Gastrocnemius medialis (tissue), 4 donors: ENCODE measurements around the gene MYRIP.

Source experiments
- CTCF ChIP-seq, 5 experiments: fragments of 450-650 bp in 3 of 5; fragments of 200-600 bp in 2 of 5; sonication (generic) in 2 of 5; IDR thresholded peaks in 4 of 5; conservative IDR thresholded peaks in 1 of 5; 1 replicate in 4 of 5; 2 replicates in 1 of 5; pipeline ENCODE4 v1.5.1; 2016 to 2019; ENCODE audit warnings: antibody characterized with exemption in 5 of 5, mild to moderate bottlenecking in 3 of 5, moderate library complexity in 3 of 5
- POLR2A ChIP-seq, 2 donors: fragments of 450-650 bp; IDR thresholded peaks; one replicate each; pipeline ENCODE4 v1.6.1; 2017; ENCODE audit warnings: antibody characterized with exemption in 2 of 2, mild to moderate bottlenecking in 2 of 2, moderate library complexity in 2 of 2

GRCh38 chr3:40055956-40056355, 246.5 kb downstream of the MYRIP start:
- no peak for TF ChIP-seq CTCF (IDR thresholded peaks at IDR 0.05 in 4 of 5, conservative IDR thresholded peaks at IDR 0.05 in 1 of 5)
- no peak for TF ChIP-seq POLR2A (IDR thresholded peaks at IDR 0.05)
